A549 (cell line): ENCODE data around the gene TUBB6. TPM values are rescaled to one million over a fixed set of nuclear protein-coding genes. Genes with fewer than 3 reads are reported as not detected.

Experiments
- ATAC-seq, 2 experiments: fragments of 200-7000 bp in 1 of 2; fragments of >200 bp in 1 of 2; cut with Nextera tagmentation in 1 of 2; cut with Tn5 transposase in 1 of 2; 3 replicates each; pipeline versions ENCODE4 v1.8.0 to v1.9.1; 2018 to 2020; ENCODE audit warnings: mild to moderate bottlenecking in 1 of 2, moderate library complexity in 1 of 2
- CTCF ChIA-PET: fragments of 300-600 bp; sonication (Branson Sonifier 250); formaldehyde crosslinking; extraction: SDS; loops from one replicate; lab custom pipeline; 2021; ENCODE audit warnings: antibody characterized with exemption, inconsistent platforms; lab: Yijun Ruan, JAX
- POLR2A ChIA-PET: fragments of 350-600 bp; formaldehyde crosslinking; extraction: SDS; loops from one replicate; lab custom pipeline; 2021; ENCODE audit warnings: antibody characterized with exemption, inconsistent platforms; lab: Yijun Ruan, JAX
- DNase-seq, 2 experiments: peaks; one replicate each; pipeline versions ENCODE4 v3.0.0 to v3.0.0-alpha.2; 2011 to 2016; ENCODE audit warnings: low read depth in 1 of 2, low spot score in 1 of 2
- FAIRE-seq: peaks from 2 replicates; lab custom pipeline; 2011; peaks lifted over from hg19 to GRCh38; lab: Jason Lieb, UNC
- H3K27ac ChIP-seq, 2 experiments: fragments of >200 bp; sonication (Bioruptor Twin); formaldehyde crosslinking; 3 replicates each; pipeline ENCODE4 v1.5.1; 2016 to 2017
- H3K4me1 ChIP-seq: fragments of >200 bp; sonication (Bioruptor Twin); formaldehyde crosslinking; 3 replicates; pipeline ENCODE4 v1.6.1; 2016
- H3K4me2 ChIP-seq: fragments of >200 bp; sonication (Bioruptor Twin); formaldehyde crosslinking; 3 replicates; pipeline ENCODE4 v1.6.1; 2016
- H3K4me3 ChIP-seq: fragments of >200 bp; sonication (Bioruptor Twin); formaldehyde crosslinking; 3 replicates; pipeline ENCODE4 v1.5.1; 2016
- H3K9me3 ChIP-seq: fragments of >200 bp; sonication (Bioruptor Twin); formaldehyde crosslinking; 3 replicates; pipeline ENCODE4 v1.6.1; 2016
- CBX2 ChIP-seq: fragments of 200-600 bp; sonication (generic); IDR thresholded peaks from 2 replicates; pipeline ENCODE4 v1.6.1; 2016; ENCODE audit warnings: low read depth, mild to moderate bottlenecking, borderline replicate concordance
- CEBPB ChIP-seq, 2 experiments: fragments of >200 bp in 1 of 2; sonication (Bioruptor Twin) in 1 of 2; formaldehyde crosslinking in 1 of 2; IDR thresholded peaks; 2 replicates each; pipeline ENCODE4 v1.6.1; 2012 to 2016
- ESRRA ChIP-seq: fragments of 150-350 bp; IDR thresholded peaks from 2 replicates; pipeline ENCODE4 v1.6.1; 2014; ENCODE audit warnings: mild to moderate bottlenecking, low read length, borderline replicate concordance
- FOSL2 ChIP-seq, 2 experiments: fragments of 450-650 bp in 1 of 2; fragments of >200 bp in 1 of 2; sonication (Bioruptor Twin) in 1 of 2; formaldehyde crosslinking; IDR thresholded peaks; 2 replicates each; pipeline versions ENCODE4 v1.5.0 to v1.6.1; 2016 to 2020; ENCODE audit warnings: mild to moderate bottlenecking in 1 of 2, moderate library complexity in 1 of 2
- FOXS1 ChIP-seq: fragments of 250-450 bp; sonication (Bioruptor Pico); IDR thresholded peaks from 2 replicates; pipeline ENCODE4 v1.5.0; 2020; ENCODE audit warnings: mild to moderate bottlenecking, moderate library complexity
- HOXA7 ChIP-seq: fragments of 250-450 bp; sonication (Bioruptor Pico); IDR thresholded peaks from 2 replicates; pipeline ENCODE4 v1.5.0; 2020; ENCODE audit warnings: mild to moderate bottlenecking, moderate library complexity
- HOXB5 ChIP-seq: fragments of 250-450 bp; sonication (Bioruptor Pico); IDR thresholded peaks from 2 replicates; pipeline ENCODE4 v1.5.0; 2020; ENCODE audit warnings: mild to moderate bottlenecking, moderate library complexity
- KDM5A ChIP-seq: fragments of 200-600 bp; sonication (generic); IDR thresholded peaks from 2 replicates; pipeline ENCODE4 v1.6.1; 2016; ENCODE audit warnings: antibody characterized with exemption, mild to moderate bottlenecking
- MAFK ChIP-seq: fragments of 450-650 bp; IDR thresholded peaks from 2 replicates; pipeline ENCODE4 v1.6.1; 2014; ENCODE audit not compliant: partially characterized antibody
- NFE2L2 ChIP-seq: fragments of 150-350 bp; conservative IDR thresholded peaks from 2 replicates; pipeline ENCODE4 v1.6.1; 2014; ENCODE audit warnings: low read length
- NR3C1 ChIP-seq: fragments of >200 bp; sonication (Bioruptor Twin); formaldehyde crosslinking; IDR thresholded peaks from 3 replicates; pipeline ENCODE4 v1.6.1; 2017
- PHF8 ChIP-seq: fragments of 200-600 bp; sonication (generic); IDR thresholded peaks from 2 replicates; pipeline ENCODE4 v1.6.1; 2016; ENCODE audit warnings: low read depth, mild to moderate bottlenecking, antibody characterized with exemption, moderate library complexity, borderline replicate concordance
- RCOR1 ChIP-seq: fragments of 150-350 bp; IDR thresholded peaks from 2 replicates; pipeline ENCODE4 v1.6.1; 2014; ENCODE audit warnings: antibody characterized with exemption, low read length, low read depth
- RNF2 ChIP-seq: fragments of 200-600 bp; sonication (generic); IDR thresholded peaks from 2 replicates; pipeline ENCODE4 v1.6.1; 2016; ENCODE audit warnings: low read depth, mild to moderate bottlenecking, antibody characterized with exemption, moderate library complexity, borderline replicate concordance
- SREBF2 ChIP-seq: fragments of 450-650 bp; IDR thresholded peaks from 2 replicates; pipeline ENCODE4 v1.6.1; 2014; ENCODE audit warnings: mild to moderate bottlenecking, moderate library complexity
- TFCP2L1 ChIP-seq: fragments of 250-450 bp; sonication (Bioruptor Pico); IDR thresholded peaks from 2 replicates; pipeline ENCODE4 v1.5.0; 2021; ENCODE audit warnings: mild to moderate bottlenecking
- ZC3H11A ChIP-seq: fragments of 450-650 bp; IDR thresholded peaks from 2 replicates; pipeline ENCODE4 v1.6.1; 2014; ENCODE audit warnings: antibody characterized with exemption, mild to moderate bottlenecking
- WGBS: methylation state at CpG from one replicate; pipeline ENCODE4 v1.1.6; 2017; ENCODE audit errors: missing lambda C conversion rate; 5-methylcytosine and 5-hydroxymethylcytosine counted together
- polyA plus RNA-seq, 4 experiments: library from polyadenylated mRNA; depleted of rRNA in 3 of 4; stranded (reverse); fragments of >200 nt; fragmentation: RNase III in 1 of 4; extraction: RNeasy Plus Mini Kit Qiagen cat#74134 plus additional on column Dnase treatment in 1 of 4; gene quantifications; 2 replicates in 3 of 4; 3 replicates in 1 of 4; pipeline ENCODE4 v1.2.3, GENCODE V29; 2011 to 2017
- small RNA-seq, 6 experiments: library from RNA; depleted of rRNA; stranded (forward); fragments of <200 nt; gene quantifications; one replicate each; pipeline ENCODE3, GENCODE V24; 2012
- TF ChIP-seq, protein P1 (sequence below): fragments of >200 bp; sonication (Bioruptor Twin); formaldehyde crosslinking; IDR thresholded peaks from 2 replicates; pipeline ENCODE4 v1.6.1; 2016

Gene TUBB6
- polyA plus RNA-seq, 2 of the 4 experiments (the other 2 are of a cell fraction): 88.5 to 235 TPM

DNA sequence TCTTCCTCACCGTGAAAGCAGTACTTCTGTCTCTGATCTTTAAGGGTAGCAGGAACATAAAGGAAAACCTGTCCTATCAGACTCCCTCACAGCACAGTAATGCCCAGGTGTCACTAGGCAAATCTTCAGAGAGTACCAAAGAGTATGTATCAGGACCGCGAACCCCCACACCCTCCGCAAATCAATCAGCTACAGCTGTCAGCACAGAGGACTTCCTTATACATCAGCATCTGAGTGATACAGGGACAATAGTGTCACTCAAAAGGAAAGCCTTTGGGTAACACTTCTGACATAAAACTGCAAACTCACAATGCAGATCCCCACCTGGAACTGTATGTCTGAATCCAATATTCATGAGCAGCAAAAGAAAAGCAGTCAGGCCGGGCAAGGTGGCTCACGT is 66.4 kb downstream of the TUBB6 start:
- Histone ChIP-seq H3K4me1 (peaks cover 9% of the 10 kb centered on the region; the same call in 1 of the 3 replicates), H3K27ac (no peak overlapping the region), H3K4me2 (no peak overlapping the region; the same call in 2 of the 3 replicates), H3K9me3 (no peaks in the 10 kb centered on the region), H3K4me3 (no peak overlapping the region)
- ATAC-seq: no peak
- ChIA-PET CTCF (no interaction called here), POLR2A (no interaction called here)
- no peak for FAIRE-seq
- no peak for DNase-seq
- TF ChIP-seq CEBPB (IDR thresholded peaks at IDR 0.05) (no peak), CBX2 (no peak), NFE2L2 (no peak), MAFK (no peak), SREBF2 (no peak), ESRRA (no peak), FOSL2 (IDR thresholded peaks at IDR 0.05) (no peak), FOSL2 (CRISPR knock-in tag; IDR thresholded peaks at IDR 0.05) (no peak), RNF2 (no peak), PHF8 (no peak), KDM5A (no peak), NR3C1 (no peak), HOXB5 (CRISPR knock-in tag) (no peak), RCOR1 (no peak), HOXA7 (CRISPR knock-in tag) (no peak), ZC3H11A (no peak), TFCP2L1 (CRISPR knock-in tag) (no peak), FOXS1 (no peak)
- TF ChIP-seq, protein P1, sequence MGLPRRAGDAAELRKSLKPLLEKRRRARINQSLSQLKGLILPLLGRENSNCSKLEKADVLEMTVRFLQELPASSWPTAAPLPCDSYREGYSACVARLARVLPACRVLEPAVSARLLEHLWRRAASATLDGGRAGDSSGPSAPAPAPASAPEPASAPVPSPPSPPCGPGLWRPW: no peak
- 93% methylated on average over 6 of the region's 6 CpGs for WGBS

Small RNA genes within 50 kb of the gene (small RNA-seq; reads per million reads assigned to genes)
- gene RNU6-170P: 0 reads per million in 6 experiments

Other genes with a start within 250 kb of the TUBB6 start
- not detected in 2 replicates for gene ANKRD62, start 214.4 kb upstream of the TUBB6 start, polyA plus RNA-seq (2011; rRNA removed)
- gene ANKRD62, start 214.4 kb upstream of the TUBB6 start, polyA plus RNA-seq (2017; fragmentation: RNase III; extraction: RNeasy Plus Mini Kit Qiagen cat#74134 plus additional on column Dnase treatment): not detected in 3 replicates
- gene CIDEA, start 53.9 kb upstream of the TUBB6 start, polyA plus RNA-seq (2011; rRNA removed): not detected in 2 replicates
- not detected in 3 replicates for gene CIDEA, start 53.9 kb upstream of the TUBB6 start, polyA plus RNA-seq (2017; fragmentation: RNase III; extraction: RNeasy Plus Mini Kit Qiagen cat#74134 plus additional on column Dnase treatment)
- gene AFG3L2, start 69.0 kb downstream of the TUBB6 start, polyA plus RNA-seq (2011; rRNA removed): 36.5 and 56.4 TPM in 2 replicates
- 33.7 to 37.8 TPM (median 33.8 TPM) in 3 replicates for gene AFG3L2, start 69.0 kb downstream of the TUBB6 start, polyA plus RNA-seq (2017; fragmentation: RNase III; extraction: RNeasy Plus Mini Kit Qiagen cat#74134 plus additional on column Dnase treatment)
- gene PRELID3A, start 99.7 kb downstream of the TUBB6 start, polyA plus RNA-seq (2011; rRNA removed): 8.6 and 10.8 TPM in 2 replicates
- 10.0 to 10.4 TPM (median 10.3 TPM) in 3 replicates for gene PRELID3A, start 99.7 kb downstream of the TUBB6 start, polyA plus RNA-seq (2017; fragmentation: RNase III; extraction: RNeasy Plus Mini Kit Qiagen cat#74134 plus additional on column Dnase treatment)